Measurements from ENCODE around the gene SLC12A6.

The SLC12A6 gene

DNA sequence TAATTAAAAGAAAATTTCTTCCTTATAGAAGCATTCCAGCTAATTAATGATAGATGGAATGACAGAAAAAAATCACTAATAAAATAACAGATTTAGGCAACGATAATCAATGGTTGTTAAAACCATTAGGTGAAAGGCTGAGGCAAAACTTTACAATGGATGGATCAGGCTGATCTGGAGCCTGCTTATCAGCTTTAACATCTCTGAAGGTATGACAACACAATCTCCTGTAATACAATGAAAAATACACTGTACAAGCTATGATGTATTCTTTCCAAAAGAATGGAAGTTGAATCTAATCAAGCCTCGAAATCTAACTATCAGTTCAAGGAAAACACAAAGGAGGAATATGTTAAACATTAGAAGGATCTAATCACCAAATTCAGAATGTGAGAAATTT is 73.5 kb downstream of the SLC12A6 start:
- no peak overlapping the region for H3K27ac ChIP-seq (ENCODE audit: extremely low read depth, low read depth, low read length)
- no peaks in the 10 kb centered on the region for H3K4me1 ChIP-seq (ENCODE audit: control insufficient read depth, insufficient read depth, low read length)
- no peaks in the 10 kb centered on the region for H3K36me3 ChIP-seq (ENCODE audit: control insufficient read depth in 2 of 2, insufficient read depth in 1 of 2, low read length in 2 of 2)
- no peaks in the 10 kb centered on the region for H3K9me3 ChIP-seq (ENCODE audit: control insufficient read depth, insufficient read depth, low read depth, low read length)
- CTCF ChIA-PET, result interaction anchor here (0.6 to 0.7 kb wide), 2 partner anchors 8 to 157 kb away, joined by 4 to 5 read pairs; no protein-coding TSS in a partner anchor
- H3K4me3 ChIP-seq (ENCODE audit: low read depth, low read length), result no peak overlapping the region
- POLR2A ChIA-PET, result no interaction called here
- TF ChIP-seq ZNF791 (tag by site-specific recombination; IDR thresholded peaks at IDR 0.05) (no peak), ZNF132 (tag by site-specific recombination; IDR thresholded peaks at IDR 0.05; ENCODE audit: borderline replicate concordance) (no peak), YY1 (tag by site-specific recombination; IDR thresholded peaks at IDR 0.05) (no peak), OSR2 (tag by site-specific recombination; IDR thresholded peaks at IDR 0.05) (no peak), REPIN1 (tag by site-specific recombination; IDR thresholded peaks at IDR 0.05; ENCODE audit: low read depth) (no peak), ZNF792 (tag by site-specific recombination; IDR thresholded peaks at IDR 0.05) (no peak), ZNF76 (tag by site-specific recombination; IDR thresholded peaks at IDR 0.05; ENCODE audit: borderline replicate concordance, low read depth) (no peak)

DNA sequence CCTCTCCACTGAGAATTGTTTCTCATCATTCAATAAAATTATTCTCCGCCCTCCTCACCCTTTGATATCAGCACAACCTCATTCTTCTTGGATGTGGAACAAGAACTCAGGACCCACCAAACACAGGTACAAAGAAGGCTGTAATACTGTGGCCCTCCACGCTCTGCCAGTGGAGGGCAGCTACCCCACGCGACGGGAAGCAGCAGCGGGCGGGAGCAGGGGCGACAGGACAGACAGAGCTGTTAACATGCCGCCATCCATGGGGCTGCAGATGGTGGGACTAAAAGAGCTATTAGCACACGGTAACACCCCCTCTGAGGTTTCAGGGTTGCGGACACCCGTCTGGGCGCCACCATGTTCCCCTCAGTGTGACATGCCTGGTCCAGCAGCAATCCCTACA is 75.2 kb downstream of the SLC12A6 start:
- POLR2A ChIA-PET, result no interaction called here
- TF ChIP-seq ZNF777 (tag by site-specific recombination; IDR thresholded peaks at IDR 0.05; ENCODE audit: borderline replicate concordance) (no peak), KLF10 (tag by site-specific recombination; IDR thresholded peaks at IDR 0.05) (no peak), ZNF354C (tag by site-specific recombination; IDR thresholded peaks at IDR 0.05; ENCODE audit: borderline replicate concordance, low read depth) (no peak), ZNF184 (tag by site-specific recombination; IDR thresholded peaks at IDR 0.05) (no peak), ZBTB1 (tag by site-specific recombination; IDR thresholded peaks at IDR 0.05) (no peak), ZFP37 (tag by site-specific recombination; IDR thresholded peaks at IDR 0.05) (no peak), ZSCAN23 (tag by site-specific recombination; IDR thresholded peaks at IDR 0.05) (no peak), ZNF433 (tag by site-specific recombination; IDR thresholded peaks at IDR 0.05; ENCODE audit: low read depth) (no peak), ZNF19 (tag by site-specific recombination; IDR thresholded peaks at IDR 0.05; ENCODE audit: low read depth) (no peak), GLIS1 (tag by site-specific recombination; IDR thresholded peaks at IDR 0.05) (no peak), ZNF324 (tag by site-specific recombination; IDR thresholded peaks at IDR 0.05) (no peak), MZF1 (tag by site-specific recombination; IDR thresholded peaks at IDR 0.05; ENCODE audit: borderline replicate concordance) (no peak), ZNF132 (tag by site-specific recombination; IDR thresholded peaks at IDR 0.05; ENCODE audit: borderline replicate concordance) (no peak)
- TF ChIP-seq, protein P1, sequence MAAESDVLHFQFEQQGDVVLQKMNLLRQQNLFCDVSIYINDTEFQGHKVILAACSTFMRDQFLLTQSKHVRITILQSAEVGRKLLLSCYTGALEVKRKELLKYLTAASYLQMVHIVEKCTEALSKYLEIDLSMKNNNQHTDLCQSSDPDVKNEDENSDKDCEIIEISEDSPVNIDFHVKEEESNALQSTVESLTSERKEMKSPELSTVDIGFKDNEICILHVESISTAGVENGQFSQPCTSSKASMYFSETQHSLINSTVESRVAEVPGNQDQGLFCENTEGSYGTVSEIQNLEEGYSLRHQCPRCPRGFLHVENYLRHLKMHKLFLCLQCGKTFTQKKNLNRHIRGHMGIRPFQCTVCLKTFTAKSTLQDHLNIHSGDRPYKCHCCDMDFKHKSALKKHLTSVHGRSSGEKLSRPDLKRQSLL (tag by site-specific recombination; IDR thresholded peaks at IDR 0.05), result no peak
- TF ChIP-seq, protein P2, sequence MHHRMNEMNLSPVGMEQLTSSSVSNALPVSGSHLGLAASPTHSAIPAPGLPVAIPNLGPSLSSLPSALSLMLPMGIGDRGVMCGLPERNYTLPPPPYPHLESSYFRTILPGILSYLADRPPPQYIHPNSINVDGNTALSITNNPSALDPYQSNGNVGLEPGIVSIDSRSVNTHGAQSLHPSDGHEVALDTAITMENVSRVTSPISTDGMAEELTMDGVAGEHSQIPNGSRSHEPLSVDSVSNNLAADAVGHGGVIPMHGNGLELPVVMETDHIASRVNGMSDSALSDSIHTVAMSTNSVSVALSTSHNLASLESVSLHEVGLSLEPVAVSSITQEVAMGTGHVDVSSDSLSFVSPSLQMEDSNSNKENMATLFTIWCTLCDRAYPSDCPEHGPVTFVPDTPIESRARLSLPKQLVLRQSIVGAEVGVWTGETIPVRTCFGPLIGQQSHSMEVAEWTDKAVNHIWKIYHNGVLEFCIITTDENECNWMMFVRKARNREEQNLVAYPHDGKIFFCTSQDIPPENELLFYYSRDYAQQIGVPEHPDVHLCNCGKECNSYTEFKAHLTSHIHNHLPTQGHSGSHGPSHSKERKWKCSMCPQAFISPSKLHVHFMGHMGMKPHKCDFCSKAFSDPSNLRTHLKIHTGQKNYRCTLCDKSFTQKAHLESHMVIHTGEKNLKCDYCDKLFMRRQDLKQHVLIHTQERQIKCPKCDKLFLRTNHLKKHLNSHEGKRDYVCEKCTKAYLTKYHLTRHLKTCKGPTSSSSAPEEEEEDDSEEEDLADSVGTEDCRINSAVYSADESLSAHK (tag by site-specific recombination; IDR thresholded peaks at IDR 0.05), result no peak
- TF ChIP-seq, protein P3, sequence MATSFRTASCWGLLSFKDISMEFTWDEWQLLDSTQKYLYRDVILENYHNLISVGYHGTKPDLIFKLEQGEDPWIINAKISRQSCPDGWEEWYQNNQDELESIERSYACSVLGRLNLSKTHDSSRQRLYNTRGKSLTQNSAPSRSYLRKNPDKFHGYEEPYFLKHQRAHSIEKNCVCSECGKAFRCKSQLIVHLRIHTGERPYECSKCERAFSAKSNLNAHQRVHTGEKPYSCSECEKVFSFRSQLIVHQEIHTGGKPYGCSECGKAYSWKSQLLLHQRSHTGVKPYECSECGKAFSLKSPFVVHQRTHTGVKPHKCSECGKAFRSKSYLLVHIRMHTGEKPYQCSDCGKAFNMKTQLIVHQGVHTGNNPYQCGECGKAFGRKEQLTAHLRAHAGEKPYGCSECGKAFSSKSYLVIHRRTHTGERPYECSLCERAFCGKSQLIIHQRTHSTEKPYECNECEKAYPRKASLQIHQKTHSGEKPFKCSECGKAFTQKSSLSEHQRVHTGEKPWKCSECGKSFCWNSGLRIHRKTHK (tag by site-specific recombination; IDR thresholded peaks at IDR 0.05), result no peak
- Histone ChIP-seq H3K9me3 (ENCODE audit: control insufficient read depth, insufficient read depth, low read depth, low read length) (no peaks in the 10 kb centered on the region), H3K4me1 (ENCODE audit: control insufficient read depth, insufficient read depth, low read length) (no peaks in the 10 kb centered on the region), H3K36me3 (ENCODE audit: control insufficient read depth in 2 of 2, insufficient read depth in 1 of 2, low read length in 2 of 2) (no peaks in the 10 kb centered on the region), H3K4me3 (ENCODE audit: low read depth, low read length) (no peak overlapping the region), H3K27ac (ENCODE audit: extremely low read depth, low read depth, low read length) (no peak overlapping the region)
- CTCF ChIA-PET, result no interaction called here
